Effector CD8-positive, alpha-beta T cell (primary cell): Measurements from ENCODE around the gene FBXL17.
"Not testable (repeated sequence)": the region's sequence is repeated elsewhere in the genome, so short reads cannot be mapped to it uniquely, and the experiment has no call there.

Experiments
- DNase-seq: peaks from one replicate; lab custom pipeline; 2025; lab: John Stamatoyannopoulos, UW

Gene FBXL17

GRCh38 chr5:108249095-108249784 is 132.7 kb downstream of the FBXL17 start:
- no peak for DNase-seq

- no peak for DNase-seq
Observed at GRCh38 chr5:108238936-108239887, 142.7 kb downstream of the FBXL17 start.

DNA sequence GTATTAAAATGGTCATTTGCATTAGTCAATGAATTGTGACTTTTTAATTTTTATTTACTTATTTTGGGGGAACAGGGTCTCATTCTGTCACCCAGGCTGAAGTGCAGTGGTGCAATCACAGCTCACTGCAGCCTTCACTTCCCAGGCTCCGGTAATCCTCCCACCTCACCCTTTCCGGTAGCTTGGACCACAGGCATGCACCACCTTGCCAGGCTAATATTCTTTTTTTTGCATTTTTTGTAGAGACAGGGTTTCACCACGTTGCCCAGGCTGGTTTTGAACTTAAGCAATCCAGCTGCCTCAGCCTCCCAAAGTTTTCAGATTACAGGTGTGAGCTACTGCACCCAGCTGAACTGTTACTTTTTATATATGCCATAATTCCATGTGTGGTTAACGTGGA is 143.4 kb downstream of the FBXL17 start:
- DNase-seq, result no peak

- no peak for DNase-seq
Observed at GRCh38 chr5:108233617-108234155, 148.2 kb downstream of the FBXL17 start.

DNA sequence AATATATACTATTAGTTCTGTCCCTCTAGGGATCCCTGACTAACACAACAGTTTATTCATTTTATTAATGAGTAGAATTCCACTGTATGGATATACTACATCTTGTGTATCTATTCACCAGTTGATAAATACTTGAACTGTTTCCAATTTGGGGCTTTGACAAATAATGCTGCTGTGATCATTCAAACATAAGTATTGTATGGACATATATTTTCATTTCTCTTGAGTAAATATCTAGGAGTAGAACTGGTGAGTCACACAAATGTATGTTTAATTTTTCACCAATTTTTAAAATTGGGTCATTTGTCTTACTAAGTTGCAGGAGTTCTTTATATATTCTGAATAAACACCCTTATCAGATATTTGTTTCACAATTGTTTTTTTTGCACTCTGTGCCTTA is 149.1 kb downstream of the FBXL17 start:
- no peak for DNase-seq

DNA sequence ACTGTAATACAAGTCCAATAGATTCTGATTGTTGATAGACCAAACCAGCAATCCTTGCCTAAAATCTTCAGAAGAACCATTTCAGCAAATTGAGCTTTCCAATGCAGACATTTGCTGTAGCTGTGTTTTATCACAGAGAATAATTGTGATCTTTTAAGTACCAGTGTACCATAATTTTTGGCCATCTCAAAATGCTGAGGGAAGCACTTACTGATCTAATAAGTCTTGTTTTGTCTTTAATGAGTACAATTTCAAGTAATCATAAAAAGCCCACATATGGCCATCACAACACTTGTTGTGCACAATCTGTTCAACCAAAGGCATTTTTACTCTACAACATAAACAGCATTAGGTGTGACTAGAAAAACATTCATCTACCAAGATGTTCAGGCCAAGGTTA is 159.9 kb downstream of the FBXL17 start:
- DNase-seq, result no peak

GRCh38 chr5:108220834-108221233 is 161.1 kb downstream of the FBXL17 start:
- no peak for DNase-seq

- no peak for DNase-seq
Observed at GRCh38 chr5:108216890-108217289, 165.0 kb downstream of the FBXL17 start.

DNA sequence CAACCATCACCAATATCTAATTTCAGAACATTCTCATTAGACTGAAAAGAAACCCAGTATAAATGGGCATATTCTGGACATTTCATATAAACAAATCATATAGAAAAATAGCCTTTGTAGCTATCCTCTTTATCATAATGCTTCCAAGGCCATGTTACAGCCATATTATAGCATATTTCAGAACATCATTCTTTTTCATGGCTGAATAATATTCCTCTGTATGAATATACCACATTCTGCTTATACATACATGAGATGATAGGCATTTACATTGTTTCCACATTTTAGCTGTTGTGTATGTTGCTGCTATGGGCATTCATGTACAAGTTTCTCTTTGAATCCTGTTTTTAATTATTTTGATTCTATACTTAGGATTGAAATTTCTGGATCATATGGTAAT is 167.0 kb downstream of the FBXL17 start:
- DNase-seq, result no peak

DNA sequence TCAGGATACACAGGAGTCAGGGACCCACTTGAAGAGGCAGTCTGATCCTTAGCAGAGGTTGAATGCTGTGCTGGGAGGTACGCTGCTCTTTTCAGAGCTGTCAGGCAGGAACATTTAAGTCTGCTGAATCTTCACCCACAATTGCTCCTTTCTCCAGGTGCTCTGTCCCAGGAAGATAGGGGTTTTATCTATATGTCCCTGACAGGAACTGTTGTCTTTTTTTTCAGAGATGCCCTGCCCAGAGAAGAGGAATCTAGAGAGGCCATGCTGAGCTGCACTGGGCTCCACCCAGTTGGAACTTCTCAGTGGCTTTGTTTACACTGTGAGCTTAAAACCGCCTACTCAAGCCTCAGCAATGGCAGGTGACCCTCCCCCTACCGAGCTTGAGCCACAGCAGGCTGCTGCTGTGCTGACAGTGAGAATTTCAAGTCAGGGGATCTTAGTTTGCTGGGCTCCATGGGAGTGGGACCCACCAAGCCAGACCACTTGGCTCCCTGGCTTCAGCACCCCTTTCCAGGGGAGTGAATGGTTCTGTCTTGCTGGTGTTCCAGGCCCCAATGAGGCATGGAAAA is 169.0 kb downstream of the FBXL17 start:
- DNase-seq, result no peak

DNA sequence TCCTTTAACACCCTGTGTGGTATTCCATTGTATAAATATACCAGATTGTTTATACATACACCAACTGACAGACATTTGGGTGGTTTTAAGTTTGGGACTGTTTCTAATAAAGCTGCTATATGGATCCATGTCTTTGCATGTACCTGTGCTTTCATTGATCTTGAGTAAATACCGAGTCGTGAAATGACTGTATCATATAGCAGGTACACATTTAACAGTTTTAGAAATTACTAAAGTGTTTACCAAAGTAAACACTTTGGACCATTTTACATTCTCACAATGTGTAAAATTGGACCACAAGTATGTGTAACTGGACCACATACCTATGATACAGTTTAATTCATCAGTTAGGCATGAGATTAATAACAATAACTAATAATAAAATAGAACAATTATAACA is 175.2 kb downstream of the FBXL17 start:
- no peak for DNase-seq

GRCh38 chr5:108201721-108202120 is 180.2 kb downstream of the FBXL17 start:
- DNase-seq, result no peak

DNA sequence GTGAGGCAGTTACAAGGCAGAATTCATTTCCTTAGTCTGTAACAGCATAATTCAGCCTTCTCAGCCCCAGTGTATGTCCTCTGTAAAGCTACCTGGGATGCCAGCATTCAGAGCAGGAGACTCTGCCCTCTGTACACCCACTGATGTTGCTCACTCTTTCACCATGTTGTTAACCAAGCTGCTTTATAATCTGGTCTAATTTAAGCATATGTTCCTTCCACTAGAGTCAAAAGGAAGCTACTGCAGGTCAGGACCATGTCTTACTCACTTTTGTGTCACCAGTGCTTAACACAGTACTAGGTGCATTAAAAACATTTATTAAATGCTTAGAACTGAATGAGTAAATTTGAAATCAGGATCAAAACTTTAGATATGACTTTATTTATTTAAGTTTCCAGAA is 185.6 kb downstream of the FBXL17 start:
- no peak for DNase-seq

GRCh38 chr5:108193021-108193795 is 188.7 kb downstream of the FBXL17 start:
- DNase-seq, result no peak

- no peak for DNase-seq
Observed at GRCh38 chr5:108184940-108185339, 197.0 kb downstream of the FBXL17 start.

- DNase-seq, result no peak
Observed at GRCh38 chr5:108181975-108182374, 199.9 kb downstream of the FBXL17 start.

DNA sequence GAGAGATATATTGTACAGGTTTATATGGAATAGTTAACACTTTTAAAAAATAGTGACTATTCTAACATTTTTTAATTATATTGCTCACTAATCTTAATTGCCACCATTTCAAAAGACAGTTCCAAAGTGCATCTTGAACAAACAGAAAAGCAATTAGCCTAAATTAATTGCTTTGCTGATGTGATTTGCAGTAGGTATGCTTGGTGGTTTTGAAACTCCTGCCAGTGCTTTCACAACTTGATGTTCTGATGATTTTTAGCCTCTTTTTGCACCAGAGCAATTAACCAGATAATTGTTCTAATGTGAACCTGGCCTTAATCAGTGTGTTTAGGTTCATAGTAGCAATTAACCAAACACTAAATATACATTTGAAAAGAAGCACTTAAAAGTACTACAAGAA is 207.6 kb downstream of the FBXL17 start:
- no peak for DNase-seq

DNA sequence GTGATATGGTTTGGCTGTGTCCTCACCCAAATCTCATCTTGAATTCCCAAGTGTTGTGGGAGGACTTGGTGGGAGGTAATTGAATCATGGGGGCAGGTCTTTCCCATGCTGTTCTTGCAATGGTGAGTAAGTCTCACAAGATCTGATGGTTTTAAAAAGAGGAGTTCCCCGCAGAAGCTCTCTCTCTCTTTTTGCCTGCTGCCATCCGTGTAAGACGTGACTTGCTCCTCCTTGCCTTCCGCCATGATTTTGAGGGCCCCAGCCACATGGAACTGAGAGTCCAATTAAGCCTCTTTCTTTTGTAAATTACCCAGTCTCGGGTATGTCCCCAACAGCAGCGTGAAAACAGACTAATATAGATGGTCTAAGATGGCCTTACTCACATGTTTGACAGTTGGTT is 210.1 kb downstream of the FBXL17 start:
- no peak for DNase-seq

DNA sequence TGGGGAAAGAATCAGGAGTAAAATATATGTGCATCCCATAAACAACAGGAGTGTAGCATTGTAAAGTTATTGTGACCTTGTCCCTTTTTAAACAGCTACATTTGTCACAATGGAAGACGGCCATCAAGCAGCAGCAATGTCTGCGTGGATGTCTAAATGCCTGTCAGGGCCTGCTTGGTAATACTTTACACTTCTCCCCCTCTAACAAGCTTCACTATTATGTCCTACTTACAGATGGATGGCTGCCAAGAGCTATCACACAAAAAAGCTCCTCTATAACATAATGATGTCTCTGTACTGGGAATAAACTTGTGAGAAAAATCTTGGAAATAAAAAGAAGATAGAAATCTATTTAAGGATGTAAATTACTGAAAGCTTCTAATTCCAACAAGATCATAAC is 213.0 kb downstream of the FBXL17 start:
- no peak for DNase-seq

DNA sequence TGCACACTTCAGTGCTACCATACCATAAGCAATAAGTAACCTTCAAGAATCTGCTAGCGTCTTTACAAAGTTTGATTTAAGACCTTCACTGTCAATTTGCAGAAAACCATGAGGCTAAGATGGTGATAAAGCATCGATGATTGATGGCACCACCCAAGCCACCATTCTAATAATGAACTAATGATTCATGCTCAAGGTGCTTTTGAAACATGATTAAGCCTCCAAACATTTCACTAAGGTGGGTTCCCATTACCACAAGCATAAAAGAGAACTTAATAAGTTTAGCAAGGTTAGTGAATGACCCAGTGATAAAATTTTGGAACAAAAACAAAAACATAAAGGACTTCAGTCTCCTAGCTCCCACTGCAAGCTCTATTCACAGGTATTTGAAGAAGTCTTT is 214.7 kb downstream of the FBXL17 start:
- no peak for DNase-seq

- no peak for DNase-seq
Observed at GRCh38 chr5:108164574-108164973, 217.3 kb downstream of the FBXL17 start.

- DNase-seq, result not testable (repeated sequence)
Observed at GRCh38 chr5:108152854-108153253, 229.0 kb downstream of the FBXL17 start.
